Neutrophil (primary cell): Measurements from ENCODE around the gene ALAD.

Source experiments
- H3K27ac ChIP-seq: fragments of 200-600 bp; sonication (generic); 2 replicates; pipeline ENCODE4 v1.5.1; 2016; ENCODE audit warnings: mild to moderate bottlenecking, moderate library complexity
- H3K27me3 ChIP-seq: fragments of 200-600 bp; sonication (generic); 2 replicates; pipeline ENCODE4 v1.6.0; 2016; ENCODE audit warnings: mild to moderate bottlenecking
- H3K36me3 ChIP-seq: fragments of 200-600 bp; sonication (generic); 2 replicates; pipeline ENCODE4 v1.5.1; 2017
- H3K4me1 ChIP-seq, 2 experiments: fragments of 200-600 bp in 1 of 2; sonication (generic) in 1 of 2; 1 replicate in 1 of 2; 2 replicates in 1 of 2; pipeline versions ENCODE4 v1.5.1 to v1.6.1; 2013 to 2016; ENCODE audit warnings: low read depth in 1 of 2, low read length in 1 of 2, mild to moderate bottlenecking in 1 of 2, moderate library complexity in 1 of 2; ENCODE audit not compliant: control insufficient read depth in 1 of 2, insufficient read depth in 1 of 2
- H3K4me3 ChIP-seq, 2 experiments: fragments of 200-600 bp in 1 of 2; sonication (generic) in 1 of 2; 1 replicate in 1 of 2; 2 replicates in 1 of 2; pipeline ENCODE4 v1.5.1; 2013 to 2016; ENCODE audit warnings: low read depth in 1 of 2, low read length in 1 of 2, mild to moderate bottlenecking in 1 of 2, moderate library complexity in 1 of 2
- H3K9me3 ChIP-seq: fragments of 200-600 bp; sonication (generic); 2 replicates; pipeline ENCODE4 v1.5.1; 2016
- TF ChIP-seq, protein P1 (sequence below): fragments of 200-600 bp; sonication (generic); IDR thresholded peaks from 2 replicates; pipeline ENCODE4 v1.5.1; 2016; ENCODE audit warnings: antibody characterized with exemption

ALAD gene

DNA sequence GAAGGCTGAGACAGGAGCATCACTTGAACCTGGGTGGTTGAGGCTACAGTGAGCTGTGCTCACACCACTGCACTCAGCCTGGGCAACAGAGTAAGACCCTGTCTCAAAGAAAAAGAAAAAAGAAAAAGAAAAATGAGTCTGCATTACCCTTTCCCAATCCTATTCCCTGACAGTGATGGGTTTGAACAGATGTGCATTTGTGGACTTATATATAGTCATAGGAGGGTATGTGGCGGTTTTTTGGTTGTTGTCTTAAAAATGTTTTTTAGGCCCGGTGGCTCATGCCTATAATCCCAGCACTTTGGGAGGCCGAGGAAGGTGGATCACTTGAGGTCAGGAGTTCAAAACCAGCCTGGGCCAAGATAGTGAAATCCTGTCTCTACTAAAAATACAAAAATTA is 37.7 kb downstream of the ALAD start:
- peaks cover 0 to 8% of the 10 kb centered on the region in 2 experiments for H3K4me1 ChIP-seq
- no peak overlapping the region for H3K27ac ChIP-seq
- no peaks in the 10 kb centered on the region for H3K36me3 ChIP-seq
- H3K27me3 ChIP-seq: no peaks in the 10 kb centered on the region
- TF ChIP-seq, protein P1, sequence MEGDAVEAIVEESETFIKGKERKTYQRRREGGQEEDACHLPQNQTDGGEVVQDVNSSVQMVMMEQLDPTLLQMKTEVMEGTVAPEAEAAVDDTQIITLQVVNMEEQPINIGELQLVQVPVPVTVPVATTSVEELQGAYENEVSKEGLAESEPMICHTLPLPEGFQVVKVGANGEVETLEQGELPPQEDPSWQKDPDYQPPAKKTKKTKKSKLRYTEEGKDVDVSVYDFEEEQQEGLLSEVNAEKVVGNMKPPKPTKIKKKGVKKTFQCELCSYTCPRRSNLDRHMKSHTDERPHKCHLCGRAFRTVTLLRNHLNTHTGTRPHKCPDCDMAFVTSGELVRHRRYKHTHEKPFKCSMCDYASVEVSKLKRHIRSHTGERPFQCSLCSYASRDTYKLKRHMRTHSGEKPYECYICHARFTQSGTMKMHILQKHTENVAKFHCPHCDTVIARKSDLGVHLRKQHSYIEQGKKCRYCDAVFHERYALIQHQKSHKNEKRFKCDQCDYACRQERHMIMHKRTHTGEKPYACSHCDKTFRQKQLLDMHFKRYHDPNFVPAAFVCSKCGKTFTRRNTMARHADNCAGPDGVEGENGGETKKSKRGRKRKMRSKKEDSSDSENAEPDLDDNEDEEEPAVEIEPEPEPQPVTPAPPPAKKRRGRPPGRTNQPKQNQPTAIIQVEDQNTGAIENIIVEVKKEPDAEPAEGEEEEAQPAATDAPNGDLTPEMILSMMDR: no peak
- no peak overlapping the region for H3K4me3 ChIP-seq
- no peaks in the 10 kb centered on the region for H3K9me3 ChIP-seq

DNA sequence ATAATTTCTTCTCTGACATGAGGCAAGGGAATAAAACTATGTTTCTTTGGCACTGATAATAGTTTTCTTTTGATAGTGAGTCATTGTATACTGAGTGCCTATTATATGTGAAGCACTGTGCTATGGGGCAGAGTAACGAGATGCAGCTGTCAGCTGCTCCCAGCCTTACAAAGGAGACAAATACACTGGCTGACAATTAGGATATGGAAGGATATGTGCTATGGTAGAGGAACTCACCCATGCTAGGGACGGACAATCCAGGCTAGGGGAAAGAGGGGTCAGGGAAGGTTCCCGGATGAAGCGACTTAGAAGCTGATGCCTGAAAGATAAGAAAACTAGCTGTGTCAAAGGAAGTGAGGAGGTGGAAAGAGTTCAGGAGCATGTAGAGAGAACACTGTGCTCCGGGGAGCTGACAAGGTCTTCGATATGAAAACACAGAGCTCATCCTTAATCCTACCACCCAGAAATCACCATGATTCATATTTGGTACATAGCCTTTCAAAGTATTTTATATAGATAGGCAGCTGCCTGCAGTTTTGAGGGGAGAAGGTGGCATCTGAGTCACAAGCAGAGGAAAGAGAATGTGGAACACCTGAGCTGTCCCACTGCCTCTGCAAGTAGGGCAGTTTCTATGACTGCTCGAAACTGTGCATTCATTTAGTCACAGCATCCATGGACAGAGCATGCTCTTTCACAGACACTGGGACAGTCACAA is 39.6 kb downstream of the ALAD start:
- H3K36me3 ChIP-seq: no peaks in the 10 kb centered on the region
- peaks cover 0 to 8% of the 10 kb centered on the region in 2 experiments for H3K4me1 ChIP-seq
- H3K4me3 ChIP-seq: no peak overlapping the region
- H3K27me3 ChIP-seq: no peaks in the 10 kb centered on the region
- no peak overlapping the region for H3K27ac ChIP-seq
- TF ChIP-seq, protein P1: no peak
- H3K9me3 ChIP-seq: no peaks in the 10 kb centered on the region

DNA sequence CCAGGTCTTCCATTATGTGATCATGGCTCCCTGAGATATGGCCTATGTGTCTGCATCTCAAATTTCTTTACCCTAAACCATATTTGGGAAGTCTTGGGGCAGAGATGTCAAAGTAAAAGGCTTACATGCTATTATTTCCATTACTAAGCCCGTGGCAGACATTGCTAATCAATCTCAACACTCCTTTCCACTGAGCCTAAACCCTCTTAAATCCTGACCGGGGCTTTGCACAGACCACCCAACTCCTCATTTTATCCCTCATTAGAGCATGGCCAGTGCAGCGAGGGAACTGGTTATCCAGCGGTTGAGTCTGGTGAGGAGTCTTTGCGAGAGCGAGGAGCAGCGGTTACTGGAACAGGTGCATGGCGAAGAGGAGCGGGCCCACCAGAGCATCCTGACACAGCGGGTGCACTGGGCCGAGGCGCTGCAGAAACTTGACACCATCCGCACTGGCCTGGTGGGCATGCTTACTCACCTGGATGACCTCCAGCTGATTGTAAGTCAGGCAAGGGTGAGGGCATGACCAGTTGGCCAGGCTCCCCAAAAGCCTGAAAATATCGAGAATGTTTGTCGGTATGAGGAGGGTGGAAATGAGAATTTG is 40.7 kb downstream of the ALAD start:
- no peak overlapping the region for H3K4me3 ChIP-seq
- no peaks in the 10 kb centered on the region for H3K36me3 ChIP-seq
- no peaks in the 10 kb centered on the region for H3K27me3 ChIP-seq
- no peak overlapping the region for H3K27ac ChIP-seq
- H3K4me1 ChIP-seq: peaks cover 0 to 1% of the 10 kb centered on the region in 2 experiments
- TF ChIP-seq, protein P1: no peak
- no peaks in the 10 kb centered on the region for H3K9me3 ChIP-seq

DNA sequence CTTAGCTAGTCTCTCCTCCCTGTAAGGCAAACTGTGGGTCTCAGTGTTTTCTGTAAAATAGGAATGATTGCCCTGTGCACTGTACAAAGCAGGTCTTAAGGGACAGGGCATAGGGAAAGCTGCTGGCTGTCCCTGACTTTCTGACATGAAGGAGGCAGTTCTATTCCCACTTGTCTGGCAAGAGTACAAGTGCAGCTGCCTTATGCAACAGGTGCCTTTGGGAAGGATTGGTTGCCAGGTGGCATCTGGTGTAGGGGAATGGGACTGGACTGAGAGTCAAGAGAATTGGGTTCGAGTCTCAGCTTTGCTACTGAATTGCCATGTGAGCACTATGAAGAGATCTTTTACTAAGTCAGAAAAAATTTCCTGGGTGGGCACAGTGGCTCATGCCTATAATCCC is 41.7 kb downstream of the ALAD start:
- H3K36me3 ChIP-seq: no peaks in the 10 kb centered on the region
- H3K4me3 ChIP-seq: no peak overlapping the region
- H3K9me3 ChIP-seq: no peaks in the 10 kb centered on the region
- H3K27me3 ChIP-seq: no peaks in the 10 kb centered on the region
- no peak overlapping the region for H3K27ac ChIP-seq
- H3K4me1 ChIP-seq: no peaks in the 10 kb centered on the region
- TF ChIP-seq, protein P1: no peak

DNA sequence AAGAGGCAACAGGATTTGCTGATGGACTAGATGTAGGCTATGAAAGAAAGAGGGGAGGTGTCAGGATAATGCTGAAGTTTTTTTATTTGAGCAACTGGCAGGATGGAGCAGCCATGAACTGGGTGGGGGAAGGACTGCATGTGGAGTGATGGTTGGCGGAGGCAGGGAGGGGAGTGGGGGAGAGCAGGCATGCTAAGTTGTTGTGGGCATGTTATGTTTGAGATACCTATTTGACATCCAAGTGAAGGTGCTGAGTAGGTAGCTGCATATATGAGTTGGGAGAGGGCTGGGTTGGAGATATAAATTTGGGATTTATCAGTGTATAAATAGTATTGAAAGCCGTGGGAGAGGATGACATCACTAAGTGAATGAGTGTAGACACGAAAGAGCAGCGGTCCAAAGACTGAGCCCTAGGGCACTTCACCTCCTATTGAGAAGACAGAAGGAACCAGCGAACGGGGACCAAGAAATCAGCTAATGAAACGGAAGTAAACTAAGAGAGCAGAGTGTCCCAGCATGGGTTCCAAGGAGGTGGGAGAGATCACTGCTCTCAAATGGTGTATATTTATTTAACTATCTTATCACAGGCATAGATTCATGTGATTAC is 44.3 kb downstream of the ALAD start:
- no peaks in the 10 kb centered on the region for H3K4me1 ChIP-seq
- TF ChIP-seq, protein P1: no peak
- no peaks in the 10 kb centered on the region for H3K9me3 ChIP-seq
- no peak overlapping the region for H3K4me3 ChIP-seq
- no peaks in the 10 kb centered on the region for H3K27me3 ChIP-seq
- H3K36me3 ChIP-seq: no peaks in the 10 kb centered on the region
- no peak overlapping the region for H3K27ac ChIP-seq
